GM12874 (cell line): ENCODE results near the gene TRRAP.

Source experiments
- TF ChIP-seq, protein P1 (sequence below): IDR thresholded peaks from 2 replicates; pipeline ENCODE4 v1.5.1; 2011; ENCODE audit warnings: low read depth, mild to moderate bottlenecking, control low read depth, low read length, moderate library complexity; ENCODE audit not compliant: insufficient read depth

TRRAP gene

GRCh38 chr7:99019523-99020412 lies 141.4 kb downstream of the TRRAP start:
- TF ChIP-seq, protein P1, sequence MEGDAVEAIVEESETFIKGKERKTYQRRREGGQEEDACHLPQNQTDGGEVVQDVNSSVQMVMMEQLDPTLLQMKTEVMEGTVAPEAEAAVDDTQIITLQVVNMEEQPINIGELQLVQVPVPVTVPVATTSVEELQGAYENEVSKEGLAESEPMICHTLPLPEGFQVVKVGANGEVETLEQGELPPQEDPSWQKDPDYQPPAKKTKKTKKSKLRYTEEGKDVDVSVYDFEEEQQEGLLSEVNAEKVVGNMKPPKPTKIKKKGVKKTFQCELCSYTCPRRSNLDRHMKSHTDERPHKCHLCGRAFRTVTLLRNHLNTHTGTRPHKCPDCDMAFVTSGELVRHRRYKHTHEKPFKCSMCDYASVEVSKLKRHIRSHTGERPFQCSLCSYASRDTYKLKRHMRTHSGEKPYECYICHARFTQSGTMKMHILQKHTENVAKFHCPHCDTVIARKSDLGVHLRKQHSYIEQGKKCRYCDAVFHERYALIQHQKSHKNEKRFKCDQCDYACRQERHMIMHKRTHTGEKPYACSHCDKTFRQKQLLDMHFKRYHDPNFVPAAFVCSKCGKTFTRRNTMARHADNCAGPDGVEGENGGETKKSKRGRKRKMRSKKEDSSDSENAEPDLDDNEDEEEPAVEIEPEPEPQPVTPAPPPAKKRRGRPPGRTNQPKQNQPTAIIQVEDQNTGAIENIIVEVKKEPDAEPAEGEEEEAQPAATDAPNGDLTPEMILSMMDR = no peak

DNA sequence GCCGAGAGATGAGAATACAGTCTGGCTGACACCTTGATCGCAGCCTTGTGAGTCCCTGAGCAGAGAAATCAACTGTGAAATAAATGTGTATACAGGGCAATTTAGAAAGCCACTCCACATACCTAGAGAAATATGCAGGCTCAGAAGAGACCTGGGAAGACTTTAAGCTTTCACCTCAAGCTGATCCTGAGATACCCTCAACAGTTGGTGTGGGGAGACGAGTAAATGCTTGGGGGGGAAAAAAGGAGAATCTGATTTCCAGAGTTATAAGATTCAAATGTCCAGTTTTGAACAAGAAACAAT lies 142.0 kb downstream of the TRRAP start:
- TF ChIP-seq, protein P1 = no peak

- TF ChIP-seq, protein P1 = no peak
Observed at GRCh38 chr7:99021941-99022560, 143.7 kb downstream of the TRRAP start.

GRCh38 chr7:99024066-99024465 lies 145.7 kb downstream of the TRRAP start:
- TF ChIP-seq, protein P1 = no peak

GRCh38 chr7:99027241-99027640 lies 148.9 kb downstream of the TRRAP start:
- TF ChIP-seq, protein P1 = no peak

- TF ChIP-seq, protein P1 = no peak
Observed at GRCh38 chr7:99027841-99028240, 149.5 kb downstream of the TRRAP start.

- TF ChIP-seq, protein P1 = no peak
Observed at GRCh38 chr7:99028261-99028973, 150.1 kb downstream of the TRRAP start.
